HG03045 (cell line): ENCODE measurements around the gene PRKN.

ENCODE experiments used
- ATAC-seq: cut with Tn5 transposase; IDR thresholded peaks from one replicate; pipeline ENCODE4 v1.9.1; 2021; ENCODE audit warnings: mild to moderate bottlenecking, moderate library complexity; ENCODE audit not compliant: unreplicated experiment

The PRKN gene

DNA sequence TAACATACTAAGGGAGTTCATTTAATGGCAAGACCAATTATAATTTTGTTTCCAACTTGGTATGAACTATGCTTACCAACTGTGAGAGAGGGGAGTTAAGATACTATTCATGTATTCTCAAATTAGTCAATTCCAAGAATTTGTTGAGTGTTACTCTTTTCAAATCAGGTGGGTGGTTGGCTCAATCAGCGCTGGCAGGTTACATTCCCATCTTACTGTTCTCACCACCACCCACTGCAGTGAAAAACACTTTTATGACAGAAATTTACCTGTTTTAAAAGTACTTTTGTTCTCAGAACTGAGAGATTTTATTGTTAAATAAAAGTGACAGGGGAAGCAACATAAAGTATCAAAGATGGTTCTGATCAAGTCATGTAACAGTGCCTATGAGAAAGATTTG lies 642.0 kb downstream of the PRKN start:
- no peak for ATAC-seq

DNA sequence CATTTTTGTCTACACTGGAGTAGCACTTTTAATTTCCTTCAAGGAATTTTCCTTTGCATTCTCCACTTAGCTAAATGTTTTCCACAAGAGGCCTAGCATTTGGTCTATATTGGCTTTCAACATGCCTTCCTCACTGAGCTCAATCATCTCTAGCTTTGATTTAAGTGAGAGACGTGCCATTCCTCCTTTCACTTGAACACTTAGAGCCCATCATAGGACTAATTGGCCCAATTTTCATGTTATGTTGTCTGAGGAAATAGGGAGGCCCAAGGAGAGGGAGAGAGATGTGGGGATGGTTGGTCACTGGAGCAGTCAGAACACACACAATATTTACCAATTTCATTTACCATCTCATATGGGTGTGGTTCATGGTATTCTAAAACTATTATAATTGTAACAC lies 645.0 kb downstream of the PRKN start:
- no peak for ATAC-seq

DNA sequence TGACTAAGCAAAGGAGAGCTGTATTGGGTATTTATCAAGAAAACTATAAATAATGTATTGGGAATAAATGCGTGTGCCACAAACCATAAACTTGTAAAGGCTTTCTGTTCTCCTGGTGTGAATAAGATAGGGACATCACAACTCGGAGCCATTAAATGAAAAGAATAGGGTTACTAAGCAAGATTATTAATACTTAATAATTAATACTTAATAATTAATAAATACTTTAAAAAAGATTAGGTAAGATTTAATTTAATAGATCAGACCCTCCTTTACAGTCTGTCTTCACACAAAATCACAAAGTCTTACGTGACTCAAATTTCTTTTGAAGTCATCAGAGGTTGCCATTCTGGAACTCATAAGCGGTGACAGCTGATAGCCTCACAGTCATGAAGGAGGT lies 648.9 kb downstream of the PRKN start:
- ATAC-seq: no peak

DNA sequence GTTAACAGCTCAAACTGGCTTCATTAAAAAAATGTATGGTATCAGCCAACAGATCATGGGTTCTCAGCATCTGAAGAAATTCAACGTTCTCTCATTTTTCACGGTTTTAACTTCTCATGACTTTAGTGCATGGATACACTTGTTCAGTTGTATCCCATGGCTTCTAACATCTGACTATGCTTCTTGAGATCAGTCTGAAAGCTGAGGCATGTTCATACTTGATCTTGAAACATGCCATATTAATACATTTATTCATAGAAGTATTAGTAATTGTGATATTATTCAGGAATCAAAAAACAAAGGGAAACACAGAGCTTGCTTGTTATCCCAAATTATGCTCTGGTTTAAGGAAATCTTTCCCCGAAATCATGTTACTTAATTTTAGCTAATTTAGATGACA lies 649.4 kb downstream of the PRKN start:
- no peak for ATAC-seq

DNA sequence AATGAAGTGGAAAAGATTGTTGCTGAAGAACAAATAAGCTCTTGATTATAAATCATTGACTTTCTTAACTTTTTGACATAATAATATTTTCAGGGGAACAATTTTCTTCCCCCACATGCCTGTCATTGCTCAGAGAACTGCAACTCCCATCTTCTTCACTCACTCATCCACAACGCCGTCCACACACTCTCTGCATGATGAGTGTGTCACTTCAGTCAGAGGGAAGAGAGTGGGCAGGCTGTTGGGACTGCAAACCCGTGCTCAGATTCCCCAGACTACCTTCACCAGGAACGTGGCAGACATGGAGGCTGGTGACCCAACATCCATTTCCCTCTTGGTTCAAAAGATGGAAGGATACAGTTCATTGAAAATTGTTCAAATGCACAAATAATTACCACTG lies 650.8 kb downstream of the PRKN start:
- ATAC-seq: no peak

DNA sequence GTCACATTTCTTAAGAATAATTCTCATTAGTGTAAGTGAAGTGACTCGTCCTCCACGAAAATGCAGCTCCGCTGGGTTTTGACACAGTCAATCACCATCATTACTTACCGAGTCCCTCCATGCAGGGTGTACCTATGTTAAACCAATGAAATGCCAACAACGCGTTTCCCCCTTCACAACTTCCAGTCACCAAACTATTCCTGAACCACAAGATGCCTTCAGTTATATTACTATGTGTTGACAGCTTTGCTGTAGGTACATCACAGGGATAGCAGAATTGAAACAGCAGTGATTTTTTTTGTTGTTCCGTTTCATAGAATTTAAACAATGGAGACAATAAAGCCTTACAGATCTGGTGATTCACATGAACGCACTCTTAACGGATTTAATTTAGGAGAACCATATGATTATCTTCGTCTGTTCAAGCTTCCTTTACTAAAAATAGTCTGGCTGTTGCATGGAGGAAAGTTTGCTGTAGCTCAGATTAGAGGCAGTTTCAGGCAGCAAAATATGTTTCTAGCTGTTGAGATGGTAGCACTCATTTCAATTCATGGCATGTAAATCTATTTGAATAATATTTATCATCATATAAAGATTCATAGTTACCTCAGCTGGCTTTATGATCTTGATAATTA lies 652.8 kb downstream of the PRKN start:
- ATAC-seq: no peak

DNA sequence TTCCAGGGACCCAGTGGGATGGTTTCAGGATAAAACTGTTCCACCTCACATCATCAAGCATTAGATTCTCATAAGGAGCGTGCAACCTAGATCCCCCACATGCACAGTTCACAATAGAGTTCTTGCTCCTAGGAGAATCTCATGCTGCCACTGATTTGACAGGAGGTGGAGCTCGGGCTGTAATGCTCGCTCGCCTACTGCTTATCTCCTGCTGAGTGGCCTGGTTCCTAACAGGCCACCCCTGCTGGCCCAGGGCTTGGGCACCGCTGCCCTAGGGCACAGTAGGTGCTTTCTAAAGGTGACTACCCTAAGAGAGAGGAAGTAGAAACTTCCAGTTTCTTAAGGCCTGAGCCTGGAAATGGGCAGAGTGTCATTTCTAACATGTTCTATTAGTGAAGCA lies 656.9 kb downstream of the PRKN start:
- ATAC-seq: no peak

DNA sequence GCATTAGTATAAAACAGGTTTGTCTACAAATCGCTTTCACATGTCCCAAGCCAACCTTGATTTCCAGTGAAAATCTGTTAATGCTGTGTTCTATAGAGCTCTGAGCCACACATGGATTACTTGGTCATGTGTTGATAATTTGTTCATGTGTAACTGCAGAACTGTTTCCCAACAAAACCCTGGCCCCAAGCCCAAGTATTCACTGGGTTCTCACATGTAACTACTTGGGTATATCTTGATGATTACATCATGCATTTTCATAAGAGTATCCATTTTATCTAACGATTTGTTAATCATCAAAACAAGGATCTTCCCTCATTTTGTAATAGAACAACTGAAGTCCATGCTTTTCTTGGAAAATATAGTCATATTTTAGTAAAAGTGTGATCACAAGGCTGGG lies 657.6 kb downstream of the PRKN start:
- no peak for ATAC-seq

DNA sequence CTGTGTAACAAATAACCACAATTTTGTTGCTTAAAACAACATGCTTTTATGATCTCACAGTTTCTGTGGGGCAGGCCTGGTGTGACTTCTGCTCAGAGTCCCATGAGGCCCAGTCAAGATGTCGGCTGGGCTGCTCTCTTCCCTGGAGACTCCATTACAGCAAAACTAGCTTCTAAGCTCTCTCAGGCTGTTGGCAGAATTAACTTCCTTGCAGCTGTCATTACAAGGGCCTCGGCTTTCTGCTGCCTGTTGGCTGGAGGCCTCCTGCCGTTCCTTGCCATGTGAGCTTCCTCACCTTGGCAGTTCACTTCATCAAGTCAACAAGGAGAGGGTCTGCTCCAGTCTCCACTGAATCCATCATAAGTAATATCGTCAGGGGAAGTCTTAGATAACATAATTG lies 659.2 kb downstream of the PRKN start:
- no peak for ATAC-seq

DNA sequence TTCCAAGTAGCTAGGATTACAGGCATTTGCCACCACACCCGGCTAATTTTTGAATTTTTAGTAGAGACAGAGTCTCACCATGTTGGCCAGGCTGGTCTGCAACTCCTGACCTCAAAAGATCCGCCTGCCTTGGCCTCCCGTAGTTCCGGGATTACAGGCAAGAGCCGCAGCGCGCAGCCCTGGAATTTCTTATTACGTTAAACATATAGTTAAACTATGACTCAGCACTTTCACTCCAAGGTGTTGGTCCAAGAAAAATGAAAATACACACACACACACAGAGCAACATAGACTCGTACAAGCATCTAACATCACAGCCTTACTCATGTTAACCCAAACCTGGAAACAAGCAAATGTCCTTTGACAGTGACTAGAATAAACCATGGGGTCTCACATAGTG lies 663.9 kb downstream of the PRKN start:
- ATAC-seq: no peak

DNA sequence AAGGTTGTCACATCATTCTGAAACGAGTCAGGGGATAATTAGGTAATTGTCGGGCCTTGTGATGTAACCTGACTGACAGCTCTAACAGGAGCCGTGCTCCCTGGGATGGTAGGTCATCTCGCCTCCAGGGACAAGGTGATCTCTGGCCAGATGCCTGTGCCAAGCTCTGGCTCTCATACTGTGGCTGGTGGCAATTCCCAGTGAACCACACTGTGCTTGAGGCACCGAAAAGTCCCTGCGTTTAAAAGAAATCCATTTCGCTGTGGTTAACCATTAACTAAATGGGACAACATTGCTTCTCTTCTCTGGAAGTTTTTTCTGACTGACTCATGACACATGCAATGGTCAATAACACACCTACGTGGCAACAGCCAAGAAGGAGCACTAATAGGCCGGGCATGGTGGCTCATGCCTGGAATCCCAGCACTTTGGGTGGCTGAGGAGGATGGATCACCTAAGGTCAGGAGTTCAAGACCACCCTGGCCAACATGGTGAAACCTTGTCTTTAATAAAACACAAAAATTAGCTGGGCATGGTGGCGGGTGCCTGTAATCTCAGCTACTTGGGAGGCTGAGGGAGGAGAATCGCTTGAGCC lies 669.2 kb downstream of the PRKN start:
- ATAC-seq: no peak

DNA sequence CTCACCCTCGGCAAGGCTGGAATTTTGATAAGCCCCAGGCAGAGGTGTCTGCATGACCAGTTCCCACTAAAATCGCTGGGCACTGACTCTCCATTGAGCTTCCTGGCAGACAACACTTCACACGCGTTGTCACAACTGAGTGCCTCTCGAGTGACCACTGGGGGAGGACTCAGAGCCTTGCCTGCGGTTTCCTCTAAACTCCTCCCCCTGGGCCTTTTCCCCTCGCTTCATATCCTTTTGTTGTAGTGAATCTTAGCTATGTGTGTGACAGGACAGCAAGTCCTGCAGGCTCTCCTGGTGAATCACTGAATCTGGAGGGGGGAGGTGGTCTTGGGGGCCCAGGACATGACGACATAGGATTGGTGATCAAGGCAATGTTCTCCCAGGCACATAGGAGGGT lies 670.8 kb downstream of the PRKN start:
- ATAC-seq: no peak

DNA sequence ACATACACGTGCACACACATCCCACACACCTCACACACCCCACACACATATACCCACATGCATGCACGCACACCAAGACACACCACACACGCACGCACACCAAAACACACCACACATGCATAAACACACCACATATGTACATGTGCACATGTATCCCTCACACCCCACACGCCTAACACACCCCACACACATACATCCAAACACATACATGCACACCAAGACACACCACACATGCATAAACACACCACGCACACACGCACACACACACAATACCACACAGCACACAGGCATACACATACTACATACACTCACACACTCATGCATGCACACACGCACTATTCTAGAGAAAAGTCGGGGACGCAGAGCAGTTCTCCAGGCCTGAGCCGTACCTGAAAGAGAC lies 671.5 kb downstream of the PRKN start:
- ATAC-seq: no peak

DNA sequence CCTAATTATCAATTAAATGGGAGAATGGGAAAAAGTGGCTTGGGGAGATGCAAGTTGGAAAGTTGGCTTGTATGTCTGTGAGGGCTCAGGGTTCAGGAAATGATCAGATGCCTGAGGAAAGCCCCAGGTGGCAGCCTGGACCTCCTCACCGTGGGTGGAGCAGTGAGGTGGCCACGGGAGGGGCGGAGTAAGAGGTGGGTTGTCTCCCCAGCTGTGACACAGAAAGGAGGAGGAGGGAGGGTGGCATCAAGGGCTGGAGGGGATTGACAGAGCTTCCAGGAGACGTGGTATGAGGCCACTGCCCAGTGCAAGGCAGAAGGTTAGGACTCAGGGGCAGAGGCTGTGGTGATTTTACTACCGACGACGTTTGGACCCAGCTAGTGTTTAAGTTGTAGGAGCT lies 672.2 kb downstream of the PRKN start:
- ATAC-seq: no peak

DNA sequence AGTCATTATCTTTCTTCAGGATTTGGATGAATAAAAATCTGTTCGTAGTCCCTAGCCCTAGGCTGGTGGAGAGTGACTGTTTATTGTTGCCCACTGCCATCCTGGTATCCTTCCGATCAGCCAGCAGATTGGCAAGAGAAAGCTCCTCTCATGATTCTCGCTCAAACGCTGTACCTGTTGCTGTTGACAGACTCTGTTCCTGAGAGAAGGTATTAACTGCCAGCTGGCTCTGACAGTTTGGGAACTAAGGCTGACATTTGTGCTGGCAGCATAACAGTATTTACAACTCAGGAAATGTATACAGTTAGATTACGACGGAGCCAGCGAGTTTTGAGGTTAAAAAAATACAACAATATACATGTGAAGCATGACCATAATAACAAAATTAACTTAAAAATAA lies 674.5 kb downstream of the PRKN start:
- ATAC-seq: no peak

DNA sequence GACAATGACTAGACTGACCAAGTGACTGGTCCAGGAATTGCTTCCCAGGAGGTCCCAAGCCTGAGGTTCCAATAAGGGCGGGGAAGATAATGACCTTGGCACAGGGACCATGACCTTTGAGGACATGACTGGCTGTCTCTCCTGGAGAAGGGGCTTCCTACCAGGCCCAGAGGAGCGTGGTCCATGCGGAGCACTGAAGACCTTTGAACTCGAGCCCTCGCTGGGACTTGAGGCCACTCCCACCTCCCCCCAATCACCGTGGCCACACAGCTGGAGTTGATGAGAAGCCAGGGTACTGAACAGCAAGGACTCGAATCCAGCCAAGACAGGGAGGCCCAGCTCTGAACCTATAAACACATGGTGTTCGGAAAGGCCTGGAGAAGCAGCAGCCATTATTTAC lies 677.0 kb downstream of the PRKN start:
- ATAC-seq: no peak

DNA sequence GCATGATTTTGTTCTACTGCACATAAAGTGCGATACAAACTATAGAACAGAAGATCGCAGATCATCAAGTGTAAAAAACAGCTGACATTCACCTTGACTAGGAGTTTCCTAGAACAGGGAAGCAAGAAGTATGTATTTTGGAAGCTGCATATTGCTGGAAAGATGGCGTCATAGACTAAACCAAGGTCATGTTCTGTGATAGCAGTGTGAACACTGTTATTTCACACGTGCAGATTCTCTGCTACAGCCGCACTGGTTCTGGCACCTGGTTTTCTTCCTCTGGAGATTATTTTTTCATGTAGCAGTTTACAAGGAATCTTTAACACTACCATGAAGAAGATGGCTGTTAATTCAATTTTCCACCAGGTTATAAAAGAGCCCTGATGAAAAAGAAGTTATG lies 681.2 kb downstream of the PRKN start:
- ATAC-seq: no peak

DNA sequence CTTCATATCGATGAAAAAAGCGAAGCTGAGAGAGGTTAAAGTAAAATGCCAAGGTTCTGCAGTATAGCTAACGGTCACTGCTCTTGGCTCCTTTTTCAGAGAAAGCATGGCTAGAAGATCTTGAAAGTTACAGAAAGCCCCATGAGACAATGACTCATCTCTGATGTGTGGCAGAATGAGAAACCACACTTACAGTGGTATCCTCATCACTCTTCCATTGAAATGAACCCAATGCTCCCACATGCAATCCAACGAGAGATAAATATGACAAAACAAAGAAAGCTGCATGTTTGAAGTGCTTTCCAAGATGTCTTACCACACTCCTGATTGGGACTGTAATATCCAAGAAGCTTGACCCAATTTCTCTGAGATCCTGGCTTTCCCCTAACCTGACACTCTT lies 694.9 kb downstream of the PRKN start:
- no peak for ATAC-seq

DNA sequence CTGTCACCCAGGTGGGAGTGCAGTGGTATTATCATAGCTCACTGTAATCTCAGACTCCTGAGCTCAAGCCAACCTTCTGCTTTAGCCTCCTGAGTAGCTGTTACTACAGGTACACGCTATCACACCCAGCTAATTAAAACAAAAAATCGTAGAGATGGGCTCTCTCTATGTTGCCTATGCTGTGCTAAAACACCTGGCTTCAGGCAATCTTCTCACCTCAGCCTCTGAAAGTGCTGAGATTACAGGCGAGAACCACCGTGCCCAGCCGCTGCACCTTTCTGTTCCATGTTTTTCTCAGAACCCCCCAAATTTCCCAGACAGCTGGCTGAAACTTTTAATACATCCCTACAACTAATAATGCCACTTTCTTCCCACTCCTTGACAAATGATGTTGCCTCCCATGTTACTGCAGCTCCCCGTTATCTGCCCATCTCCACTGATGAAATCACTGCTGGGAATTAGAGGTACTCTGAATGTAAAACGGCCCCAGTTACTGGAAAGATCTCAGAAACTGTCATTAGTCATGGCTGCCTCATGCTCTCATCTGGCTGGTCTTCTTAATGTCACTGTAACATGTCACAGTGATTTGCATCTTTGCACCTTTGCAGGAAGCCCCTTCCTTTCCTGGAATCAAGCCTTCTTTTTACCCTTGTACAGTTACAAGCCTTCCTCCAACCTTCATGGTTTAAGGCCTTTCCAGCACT lies 697.5 kb downstream of the PRKN start:
- no peak for ATAC-seq

DNA sequence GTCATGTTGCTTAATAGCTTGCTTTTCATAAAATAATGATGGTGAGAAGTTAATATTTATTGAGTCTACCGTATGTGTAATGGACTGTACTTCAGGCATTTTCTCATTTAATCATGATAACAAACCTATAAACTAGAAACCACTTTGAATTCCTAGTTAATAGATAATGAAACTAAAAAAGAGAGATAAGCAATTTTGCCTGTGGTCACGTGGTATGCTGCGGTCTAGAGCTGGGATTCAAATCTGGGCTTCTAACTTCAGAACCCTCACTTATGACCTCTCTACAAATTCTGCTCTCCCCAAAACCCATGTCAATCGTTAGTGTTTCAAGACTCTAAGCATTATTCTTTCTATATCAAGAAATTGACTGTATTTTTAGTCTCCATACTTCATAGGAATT lies 700.7 kb downstream of the PRKN start:
- no peak for ATAC-seq

DNA sequence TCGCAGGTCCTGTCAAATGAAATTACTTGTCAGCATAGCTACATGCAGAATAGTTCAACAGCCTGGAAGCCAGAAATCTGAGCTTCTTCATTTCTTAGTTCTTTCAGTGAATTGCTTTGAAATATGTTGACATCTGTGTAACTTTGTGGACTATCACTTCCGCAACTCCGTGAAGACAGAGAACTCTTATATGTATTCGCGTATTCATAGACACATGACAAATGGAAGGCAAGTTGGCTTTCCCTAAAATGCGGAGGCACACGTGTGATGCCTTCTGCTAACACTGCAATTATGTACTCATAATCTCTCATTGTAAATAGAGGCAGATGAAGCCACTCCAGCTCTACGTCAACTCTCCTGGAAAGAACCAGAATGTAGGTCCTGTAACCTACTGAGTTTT lies 701.5 kb downstream of the PRKN start:
- ATAC-seq: no peak

DNA sequence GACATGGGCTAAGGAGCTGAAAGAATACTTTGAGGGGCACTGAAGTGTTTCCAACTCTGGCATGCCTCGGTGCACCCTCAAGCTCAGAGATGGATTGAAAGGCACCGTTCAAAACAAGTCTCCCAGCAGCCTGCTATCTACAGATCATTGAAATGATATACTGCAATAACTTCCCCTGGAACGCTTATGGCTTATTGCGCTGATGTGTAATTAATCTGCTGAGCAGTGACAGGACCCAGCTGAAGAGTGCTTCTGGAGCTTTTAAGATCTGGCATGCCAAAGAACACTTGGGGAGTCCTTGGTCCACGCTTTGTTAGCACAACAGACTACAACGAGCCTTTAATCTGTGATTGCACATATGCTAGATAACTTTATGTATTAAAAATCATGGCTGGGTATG lies 708.2 kb downstream of the PRKN start:
- no peak for ATAC-seq

DNA sequence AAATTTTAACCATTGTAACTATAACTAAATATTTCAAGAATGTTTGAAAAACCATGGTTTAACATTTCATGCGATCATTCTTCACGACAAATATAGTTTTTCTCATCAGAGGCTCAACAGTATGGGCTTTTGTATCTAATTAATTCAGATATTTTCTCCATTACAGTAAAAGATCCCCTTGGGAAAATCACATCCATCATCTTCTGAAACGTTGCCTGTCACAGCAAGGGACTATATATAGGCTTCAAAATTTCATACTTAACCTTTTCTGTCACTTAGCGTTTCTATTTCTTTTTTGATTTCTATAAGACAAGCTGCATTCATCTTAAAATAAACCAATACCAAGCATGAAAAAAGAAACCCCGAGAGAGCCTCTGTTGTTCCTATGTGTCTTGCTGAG lies 710.0 kb downstream of the PRKN start:
- no peak for ATAC-seq
